HepG2 (cell line): ENCODE measurements around the gene POLR3F. TPM values are rescaled to one million over a fixed set of nuclear protein-coding genes. Genes with fewer than 3 reads are reported as not detected.

Experiments used
- ATF7 ChIP-seq, 2 experiments: fragments of 450-650 bp in 1 of 2; sonication (generic) in 1 of 2; formaldehyde crosslinking in 1 of 2; IDR thresholded peaks; 2 replicates each; pipeline versions ENCODE4 v1.4.0 to v1.6.1; 2016 to 2020; ENCODE audit warnings: antibody characterized with exemption in 1 of 2, mild to moderate bottlenecking in 1 of 2, missing genetic modification reagents in 1 of 2
- EEA1 ChIP-seq: sonication (generic); formaldehyde crosslinking; IDR thresholded peaks from 2 replicates; pipeline ENCODE4 v1.5.1; 2020; ENCODE audit warnings: mild to moderate bottlenecking, missing genetic modification reagents, borderline replicate concordance
- HOXA7 ChIP-seq: sonication (generic); formaldehyde crosslinking; IDR thresholded peaks from 2 replicates; pipeline ENCODE4 v1.8.1; 2022; ENCODE audit warnings: mild to moderate bottlenecking, missing genetic modification reagents, moderate library complexity
- KAT8 ChIP-seq: IDR thresholded peaks from 2 replicates; pipeline ENCODE4 v1.6.1; 2016; ENCODE audit warnings: missing genetic modification reagents, missing compliant biosample characterization
- KLF16 ChIP-seq, 2 experiments: sonication (generic) in 1 of 2; formaldehyde crosslinking in 1 of 2; IDR thresholded peaks; 2 replicates each; pipeline versions ENCODE4 v1.6.1 to v1.8.0; 2016 to 2023; ENCODE audit warnings: missing genetic modification reagents in 2 of 2, missing compliant biosample characterization in 1 of 2
- MIXL1 ChIP-seq: IDR thresholded peaks from 2 replicates; pipeline ENCODE4 v1.6.1; 2016
- PHB2 ChIP-seq: fragments of 450-650 bp; IDR thresholded peaks from 2 replicates; pipeline ENCODE4 v1.6.1; 2018; ENCODE audit not compliant: partially characterized antibody
- PPARG ChIP-seq: conservative IDR thresholded peaks from 2 replicates; pipeline ENCODE4 v1.6.1; 2016; ENCODE audit warnings: missing biosample characterization, missing genetic modification reagents
- RFXAP ChIP-seq: sonication (generic); formaldehyde crosslinking; IDR thresholded peaks from 2 replicates; pipeline ENCODE4 v1.4.0; 2020; ENCODE audit warnings: missing genetic modification reagents, borderline replicate concordance
- SALL2 ChIP-seq: sonication (generic); formaldehyde crosslinking; IDR thresholded peaks from 2 replicates; pipeline ENCODE4 v1.8.1; 2023; ENCODE audit warnings: mild to moderate bottlenecking, missing genetic modification reagents, inconsistent platforms
- SUZ12 ChIP-seq: fragments of 150-350 bp; IDR thresholded peaks from 2 replicates; pipeline ENCODE4 v1.6.1; 2014; ENCODE audit warnings: low read depth, low read length
- SYNCRIP ChIP-seq: fragments of 200-400 bp; formaldehyde crosslinking; IDR thresholded peaks from 2 replicates; pipeline ENCODE4 v1.6.1; 2018; ENCODE audit warnings: mild to moderate bottlenecking, low read depth, low read length; ENCODE audit not compliant: insufficient read depth
- ZBTB37 ChIP-seq: sonication (generic); formaldehyde crosslinking; IDR thresholded peaks from 2 replicates; pipeline ENCODE4 v1.4.0; 2020; ENCODE audit warnings: mild to moderate bottlenecking, missing genetic modification reagents
- ZBTB46 ChIP-seq: sonication (generic); formaldehyde crosslinking; IDR thresholded peaks from 2 replicates; pipeline ENCODE4 v1.4.0; 2020; ENCODE audit warnings: mild to moderate bottlenecking, missing genetic modification reagents, borderline replicate concordance
- ZBTB7B ChIP-seq: sonication (generic); formaldehyde crosslinking; IDR thresholded peaks from 2 replicates; pipeline ENCODE4 v1.4.0; 2020; ENCODE audit warnings: missing genetic modification reagents
- ZFP36L2 ChIP-seq: sonication (generic); formaldehyde crosslinking; IDR thresholded peaks from 2 replicates; pipeline ENCODE4 v1.4.0; 2020; ENCODE audit warnings: missing genetic modification reagents
- ZNF20 ChIP-seq: sonication (generic); formaldehyde crosslinking; IDR thresholded peaks from 2 replicates; pipeline ENCODE4 v1.4.0; 2020; ENCODE audit warnings: mild to moderate bottlenecking, moderate library complexity, missing genetic modification reagents
- ZNF337 ChIP-seq: sonication (generic); formaldehyde crosslinking; IDR thresholded peaks from 2 replicates; pipeline ENCODE4 v1.5.1; 2020; ENCODE audit warnings: missing genetic modification reagents, low read depth, mild to moderate bottlenecking, borderline replicate concordance
- ZNF33B ChIP-seq: sonication (generic); formaldehyde crosslinking; IDR thresholded peaks from 2 replicates; pipeline ENCODE4 v1.5.1; 2020; ENCODE audit warnings: mild to moderate bottlenecking, missing genetic modification reagents
- ZNF644 ChIP-seq: IDR thresholded peaks from 2 replicates; pipeline ENCODE4 v1.6.1; 2016; ENCODE audit warnings: low read depth
- ZNF75D ChIP-seq: sonication (generic); formaldehyde crosslinking; IDR thresholded peaks from 2 replicates; pipeline ENCODE4 v1.8.1; 2023; ENCODE audit warnings: missing genetic modification reagents, mild to moderate bottlenecking, borderline replicate concordance
- ZNF878 ChIP-seq: sonication (generic); formaldehyde crosslinking; IDR thresholded peaks from 2 replicates; pipeline ENCODE4 v1.8.1; 2023; ENCODE audit warnings: mild to moderate bottlenecking, missing genetic modification reagents, moderate library complexity
- ZSCAN30 ChIP-seq: sonication (generic); formaldehyde crosslinking; IDR thresholded peaks from 2 replicates; pipeline ENCODE4 v1.5.0; 2020; ENCODE audit warnings: mild to moderate bottlenecking, missing genetic modification reagents
- polyA plus RNA-seq, 8 experiments: library from polyadenylated mRNA; depleted of rRNA in 3 of 8; stranded (reverse) in 7 of 8; unstranded in 1 of 8; fragments of >200 nt; fragmentation: Illumina TruSeq in 4 of 8; extraction: Trizol in 4 of 8; gene quantifications; 2 replicates each; pipeline versions ENCODE4 v1.2.1 to v1.2.3, GENCODE V29; 2011 to 2016; ENCODE audit warnings: low read depth in 4 of 8, missing spikeins in 1 of 8, mixed read lengths in 1 of 8; ENCODE audit not compliant: insufficient read depth in 1 of 8
- total RNA-seq, 5 experiments: library from RNA; depleted of rRNA; stranded (reverse); fragments of >200 nt; fragmentation: Illumina TruSeq; extraction: Trizol; gene quantifications; 2 replicates each; pipeline ENCODE4 v1.2.3, GENCODE V29; 2016; ENCODE audit warnings: low read depth in 1 of 5
- TF ChIP-seq, protein P1 (sequence below): sonication (generic); formaldehyde crosslinking; IDR thresholded peaks from 2 replicates; pipeline ENCODE4 v1.9.0; 2021; ENCODE audit warnings: missing genetic modification reagents, borderline replicate concordance

The POLR3F gene
- total and polyA plus RNA-seq, 2 of the 13 experiments (the other 11 are each of a cell fraction or from before 2014, with no cell fraction given): 11.7 to 25.5 TPM

DNA sequence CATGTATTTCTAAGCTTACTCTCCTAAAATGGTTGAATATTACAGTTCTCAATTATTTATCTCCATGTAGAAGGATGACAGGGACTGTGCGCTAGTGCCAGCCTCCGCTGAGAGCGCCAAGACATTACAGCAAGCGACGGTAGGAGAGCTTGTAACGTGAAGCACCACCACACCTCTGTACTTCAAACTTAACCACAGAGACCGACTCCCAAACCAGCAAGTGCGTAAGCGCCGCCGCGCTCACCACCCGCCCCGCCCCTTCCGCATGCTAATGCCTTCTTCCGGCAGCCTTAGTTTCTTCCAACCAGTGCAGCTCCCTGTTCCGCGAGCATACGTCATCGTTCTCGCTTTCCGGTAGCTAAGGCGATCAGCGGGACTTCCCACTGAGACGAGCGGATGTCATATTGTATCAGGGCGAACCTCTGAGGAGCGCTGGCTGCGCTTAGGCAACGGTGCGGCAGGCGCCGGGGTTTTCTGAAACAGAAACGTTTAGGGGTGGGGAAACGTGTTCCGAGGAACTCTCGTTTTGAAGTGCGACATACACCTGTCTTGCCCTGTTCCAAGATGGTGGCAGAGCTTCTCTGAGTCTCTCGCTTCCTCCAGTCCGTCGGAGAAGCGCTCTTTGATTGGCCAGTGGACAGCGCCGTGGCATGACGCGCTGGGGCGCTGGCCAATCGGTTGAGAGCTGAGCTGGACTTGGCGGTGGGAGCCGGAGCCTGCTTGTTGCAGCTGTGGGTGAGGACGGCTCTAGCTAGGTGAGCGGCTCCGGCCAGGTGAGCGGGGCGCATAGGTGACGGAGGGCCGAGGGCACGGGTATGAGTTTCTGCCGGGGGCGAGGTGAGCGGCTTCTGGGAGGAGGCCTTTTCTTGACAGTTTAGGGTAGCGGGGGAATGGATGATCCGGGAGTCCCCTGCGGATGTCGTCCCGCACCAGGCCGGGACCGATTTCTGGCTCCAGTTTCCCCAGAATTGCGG is 40.3 kb downstream of the POLR3F start, which contains the start of gene SEC23B (continued):
- TF ChIP-seq RFXAP (CRISPR knock-in tag): peak; percentile 99
- TF ChIP-seq KAT8 (CRISPR knock-in tag): peak; percentile 99
- no peak for TF ChIP-seq ZBTB37 (CRISPR knock-in tag)
- TF ChIP-seq ZNF75D: no peak
- peak; percentile 98 for TF ChIP-seq SALL2
- TF ChIP-seq ZBTB46: no peak; the same call in 1 of the 2 replicates
- peak; percentile 82; the same call in 1 of the 2 replicates for TF ChIP-seq ZNF337 (CRISPR knock-in tag)
- TF ChIP-seq PHB2: no peak
- peak in 1 of 2 experiments; percentile 94; a peak in 2 of 4 replicates for TF ChIP-seq KLF16 (CRISPR knock-in tag; IDR thresholded peaks at IDR 0.05)
- TF ChIP-seq ZFP36L2 (CRISPR knock-in tag): peak; percentile 19; the same call in 1 of the 2 replicates
- TF ChIP-seq ZSCAN30: no peak
- TF ChIP-seq, protein P1, sequence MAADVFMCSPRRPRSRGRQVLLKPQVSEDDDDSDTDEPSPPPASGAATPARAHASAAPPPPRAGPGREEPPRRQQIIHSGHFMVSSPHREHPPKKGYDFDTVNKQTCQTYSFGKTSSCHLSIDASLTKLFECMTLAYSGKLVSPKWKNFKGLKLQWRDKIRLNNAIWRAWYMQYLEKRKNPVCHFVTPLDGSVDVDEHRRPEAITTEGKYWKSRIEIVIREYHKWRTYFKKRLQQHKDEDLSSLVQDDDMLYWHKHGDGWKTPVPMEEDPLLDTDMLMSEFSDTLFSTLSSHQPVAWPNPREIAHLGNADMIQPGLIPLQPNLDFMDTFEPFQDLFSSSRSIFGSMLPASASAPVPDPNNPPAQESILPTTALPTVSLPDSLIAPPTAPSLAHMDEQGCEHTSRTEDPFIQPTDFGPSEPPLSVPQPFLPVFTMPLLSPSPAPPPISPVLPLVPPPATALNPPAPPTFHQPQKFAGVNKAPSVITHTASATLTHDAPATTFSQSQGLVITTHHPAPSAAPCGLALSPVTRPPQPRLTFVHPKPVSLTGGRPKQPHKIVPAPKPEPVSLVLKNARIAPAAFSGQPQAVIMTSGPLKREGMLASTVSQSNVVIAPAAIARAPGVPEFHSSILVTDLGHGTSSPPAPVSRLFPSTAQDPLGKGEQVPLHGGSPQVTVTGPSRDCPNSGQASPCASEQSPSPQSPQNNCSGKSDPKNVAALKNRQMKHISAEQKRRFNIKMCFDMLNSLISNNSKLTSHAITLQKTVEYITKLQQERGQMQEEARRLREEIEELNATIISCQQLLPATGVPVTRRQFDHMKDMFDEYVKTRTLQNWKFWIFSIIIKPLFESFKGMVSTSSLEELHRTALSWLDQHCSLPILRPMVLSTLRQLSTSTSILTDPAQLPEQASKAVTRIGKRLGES (CRISPR knock-in tag): 0 out of 2 replicates have a peak, but pooled peaks have one; percentile 33
- TF ChIP-seq EEA1: peak; percentile 71; the same call in 1 of the 2 replicates
- peak; percentile 88 for TF ChIP-seq ZNF878 (CRISPR knock-in tag)
- TF ChIP-seq ATF7 (IDR thresholded peaks at IDR 0.05): peak; percentile 95
- peak; percentile 98 for TF ChIP-seq ATF7 (CRISPR knock-in tag; IDR thresholded peaks at IDR 0.05)
- peak; percentile 81 for TF ChIP-seq ZNF33B (CRISPR knock-in tag)
- TF ChIP-seq HOXA7 (CRISPR knock-in tag): no peak
- no peak for TF ChIP-seq SUZ12
- peak; percentile 60 for TF ChIP-seq MIXL1 (CRISPR knock-in tag)
- peak; percentile 54 for TF ChIP-seq ZBTB7B (CRISPR knock-in tag)
- peak; percentile 78; the same call in 1 of the 2 replicates for TF ChIP-seq ZNF644
- no peak for TF ChIP-seq SYNCRIP
- peak; percentile 59 for TF ChIP-seq PPARG
- no peak for TF ChIP-seq ZNF20 (CRISPR knock-in tag)
